Adipocyte (in vitro differentiated cells): Measurements from ENCODE around the gene DPYD.
A peak's percentile ranks its signal among the peaks of the same experiment; 100 is the strongest.

Experiments used
- DNase-seq: peaks from one replicate; pipeline ENCODE4 v3.0.0-alpha.2; 2015; ENCODE audit warnings: low read depth
- H3K27me3 ChIP-seq: replicated peaks from 2 replicates; pipeline ENCODE4 v1.7.0; 2013; ENCODE audit warnings: mild to moderate bottlenecking, low read length, moderate library complexity; ENCODE audit not compliant: control insufficient read depth, insufficient read depth
- H3K36me3 ChIP-seq: 2 replicates; pipeline ENCODE4 v1.7.0; 2013; ENCODE audit warnings: low read length, mild to moderate bottlenecking, moderate library complexity; ENCODE audit not compliant: control insufficient read depth, insufficient read depth, severe bottlenecking
- H3K4me1 ChIP-seq: 2 replicates; pipeline ENCODE4 v1.7.0; 2013; ENCODE audit warnings: mild to moderate bottlenecking, low read length, moderate library complexity; ENCODE audit not compliant: control insufficient read depth, insufficient read depth
- H3K4me3 ChIP-seq: 2 replicates; pipeline ENCODE4 v1.7.0; 2013; ENCODE audit warnings: mild to moderate bottlenecking, low read length, moderate library complexity
- H3K9ac ChIP-seq: 2 replicates; pipeline ENCODE4 v1.7.0; 2013; ENCODE audit warnings: mild to moderate bottlenecking, low read length, moderate library complexity
- H3K9me3 ChIP-seq: 2 replicates; pipeline ENCODE4 v1.7.0; 2013; ENCODE audit warnings: mild to moderate bottlenecking, low read length, moderate library complexity; ENCODE audit not compliant: control insufficient read depth

The DPYD gene

GRCh38 chr1:97920832-97921571 is at the start of gene DPYD:
DPYD (minus strand) TSS chr1:97921034; CDS start chr1:97920922, 112 bp downstream.
- Histone ChIP-seq H3K9me3 (no peaks in the 10 kb centered on the region), H3K27me3 (no peaks in the 10 kb centered on the region), H3K4me1 (peaks cover 28% of the 10 kb centered on the region), H3K9ac (peak within 1 kb of the TSS; percentile 89), H3K36me3 (no peaks in the 10 kb centered on the region), H3K4me3 (peak within 1 kb of the TSS; percentile 92)
- DNase-seq = peak; percentile 94

GRCh38 chr1:97960470-97960869 is 39.6 kb upstream of the DPYD start:
- DNase-seq = no peak
- H3K27me3 ChIP-seq = no peaks in the 10 kb centered on the region
- H3K4me1 ChIP-seq = no peaks in the 10 kb centered on the region
- H3K9ac ChIP-seq = no peak overlapping the region
- no peaks in the 10 kb centered on the region for H3K36me3 ChIP-seq
- H3K4me3 ChIP-seq = no peak overlapping the region
- H3K9me3 ChIP-seq = no peaks in the 10 kb centered on the region

- no peaks in the 10 kb centered on the region for H3K27me3 ChIP-seq
- peak; percentile 13 for DNase-seq
- H3K4me3 ChIP-seq = no peak overlapping the region
- no peaks in the 10 kb centered on the region for H3K9me3 ChIP-seq
- H3K4me1 ChIP-seq = peaks cover 10% of the 10 kb centered on the region
- H3K36me3 ChIP-seq = no peaks in the 10 kb centered on the region
- no peak overlapping the region for H3K9ac ChIP-seq
Measured at GRCh38 chr1:97947695-97948094, 26.9 kb upstream of the DPYD start.

GRCh38 chr1:97943354-97943753 is 22.5 kb upstream of the DPYD start:
- Histone ChIP-seq H3K27me3 (no peaks in the 10 kb centered on the region), H3K9ac (peak overlapping the region; percentile 27), H3K4me3 (peak overlapping the region; percentile 68), H3K4me1 (peaks cover 19% of the 10 kb centered on the region), H3K36me3 (no peaks in the 10 kb centered on the region), H3K9me3 (no peaks in the 10 kb centered on the region)
- peak; percentile 85 for DNase-seq

- no peaks in the 10 kb centered on the region for H3K9me3 ChIP-seq
- no peak for DNase-seq
- H3K4me1 ChIP-seq = peaks cover 27% of the 10 kb centered on the region
- H3K9ac ChIP-seq = no peak overlapping the region
- no peak overlapping the region for H3K4me3 ChIP-seq
- H3K36me3 ChIP-seq = no peaks in the 10 kb centered on the region
- no peaks in the 10 kb centered on the region for H3K27me3 ChIP-seq
Measured at GRCh38 chr1:97942161-97943123, 21.6 kb upstream of the DPYD start.

GRCh38 chr1:97938285-97938642 is 17.4 kb upstream of the DPYD start:
- peak overlapping the region; percentile 34 for H3K4me3 ChIP-seq
- no peaks in the 10 kb centered on the region for H3K9me3 ChIP-seq
- peaks cover 24% of the 10 kb centered on the region for H3K4me1 ChIP-seq
- no peaks in the 10 kb centered on the region for H3K27me3 ChIP-seq
- H3K9ac ChIP-seq = peak overlapping the region; percentile 42
- no peak for DNase-seq
- H3K36me3 ChIP-seq = no peaks in the 10 kb centered on the region

GRCh38 chr1:97936976-97937375 is 16.1 kb upstream of the DPYD start:
- DNase-seq = no peak
- Histone ChIP-seq H3K9ac (no peak overlapping the region), H3K4me1 (peaks cover 16% of the 10 kb centered on the region), H3K27me3 (no peaks in the 10 kb centered on the region), H3K36me3 (no peaks in the 10 kb centered on the region), H3K4me3 (no peak overlapping the region), H3K9me3 (no peaks in the 10 kb centered on the region)

GRCh38 chr1:97934491-97934890 is 13.7 kb upstream of the DPYD start:
- H3K9me3 ChIP-seq = no peaks in the 10 kb centered on the region
- H3K4me1 ChIP-seq = peaks cover 16% of the 10 kb centered on the region
- DNase-seq = no peak
- no peak overlapping the region for H3K9ac ChIP-seq
- H3K4me3 ChIP-seq = no peak overlapping the region
- H3K27me3 ChIP-seq = no peaks in the 10 kb centered on the region
- no peaks in the 10 kb centered on the region for H3K36me3 ChIP-seq

GRCh38 chr1:97929874-97930851 is 9.3 kb upstream of the DPYD start:
- no peak overlapping the region for H3K9ac ChIP-seq
- no peak for DNase-seq
- H3K27me3 ChIP-seq = no peaks in the 10 kb centered on the region
- no peak overlapping the region for H3K4me3 ChIP-seq
- no peaks in the 10 kb centered on the region for H3K4me1 ChIP-seq
- no peaks in the 10 kb centered on the region for H3K36me3 ChIP-seq
- no peaks in the 10 kb centered on the region for H3K9me3 ChIP-seq

GRCh38 chr1:97926017-97926708 is 5.3 kb upstream of the DPYD start:
- H3K9me3 ChIP-seq = no peaks in the 10 kb centered on the region
- no peak overlapping the region for H3K9ac ChIP-seq
- H3K4me1 ChIP-seq = no peaks in the 10 kb centered on the region
- H3K27me3 ChIP-seq = no peaks in the 10 kb centered on the region
- no peak overlapping the region for H3K4me3 ChIP-seq
- H3K36me3 ChIP-seq = no peaks in the 10 kb centered on the region
- DNase-seq = no peak
